CD14-positive monocyte (primary cell): ENCODE data around the gene UGGT1. TPM values are rescaled to one million over a fixed set of nuclear protein-coding genes. Genes with fewer than 3 reads are reported as not detected.

Experiments used
- DNase-seq, 3 donors: peaks; one replicate each; pipeline ENCODE4 v3.0.0-alpha.2; 2011 to 2022
- H2AFZ ChIP-seq: 2 replicates; pipeline ENCODE4 v1.6.0; 2012; ENCODE audit warnings: mild to moderate bottlenecking, low read depth, low read length, inconsistent platforms; ENCODE audit not compliant: insufficient read depth, poor library complexity, severe bottlenecking
- H3K27ac ChIP-seq, 2 donors: 1 replicate in 1 of 2; 2 replicates in 1 of 2; pipeline ENCODE4 v1.5.1; 2012 to 2013; ENCODE audit warnings: low read length in 2 of 2, control low read depth in 1 of 2, inconsistent platforms in 1 of 2, low read depth in 1 of 2, mild to moderate bottlenecking in 1 of 2
- H3K27me3 ChIP-seq, 2 donors: one replicate each; pipeline versions ENCODE4 v1.6.0 to v1.6.1; 2011 to 2013; ENCODE audit warnings: low read length in 2 of 2; ENCODE audit not compliant: control insufficient read depth in 2 of 2, insufficient read depth in 2 of 2
- H3K36me3 ChIP-seq, 2 donors: replicated peaks in 1 of 2; 1 replicate in 1 of 2; 2 replicates in 1 of 2; pipeline versions ENCODE4 v1.5.1 to v1.6.1; 2012 to 2013; ENCODE audit warnings: low read length in 2 of 2, control low read depth in 1 of 2, inconsistent platforms in 1 of 2, mild to moderate bottlenecking in 1 of 2; ENCODE audit not compliant: insufficient read depth in 2 of 2, control insufficient read depth in 1 of 2
- H3K4me1 ChIP-seq, 2 donors: 1 replicate in 1 of 2; 2 replicates in 1 of 2; pipeline versions ENCODE4 v1.5.1 to v1.6.1; 2012 to 2013; ENCODE audit warnings: low read length in 2 of 2, control low read depth in 1 of 2, inconsistent platforms in 1 of 2, mild to moderate bottlenecking in 1 of 2, moderate library complexity in 1 of 2; ENCODE audit not compliant: insufficient read depth in 2 of 2, control insufficient read depth in 1 of 2
- H3K4me2 ChIP-seq: replicated peaks from 2 replicates; pipeline ENCODE3; 2012; ENCODE audit warnings: low read length, moderate library complexity, mild to moderate bottlenecking; ENCODE audit not compliant: poor library complexity, severe bottlenecking; ENCODE audit errors: extremely low read depth
- H3K4me3 ChIP-seq, 3 experiments: fragments of 200-600 bp in 1 of 3; sonication (generic) in 1 of 3; replicated peaks in 1 of 3; 1 replicate in 2 of 3; 2 replicates in 1 of 3; pipeline ENCODE4 v1.5.1; 2011 to 2013; ENCODE audit warnings: low read length in 3 of 3, mild to moderate bottlenecking in 3 of 3, control low read depth in 2 of 3, low read depth in 2 of 3, inconsistent platforms in 1 of 3, moderate library complexity in 1 of 3
- H3K79me2 ChIP-seq: 2 replicates; pipeline ENCODE4 v1.6.0; 2012; ENCODE audit warnings: mild to moderate bottlenecking, control low read depth, inconsistent platforms, low read length, moderate library complexity; ENCODE audit not compliant: insufficient read depth
- H3K9ac ChIP-seq: 2 replicates; pipeline ENCODE4 v1.6.0; 2017; ENCODE audit warnings: low read length, mild to moderate bottlenecking; ENCODE audit not compliant: insufficient read depth, poor library complexity, severe bottlenecking
- H3K9me3 ChIP-seq, 2 donors: replicated peaks in 1 of 2; 1 replicate in 1 of 2; 2 replicates in 1 of 2; pipeline versions ENCODE4 v1.5.1 to v1.6.1; 2012 to 2013; ENCODE audit warnings: low read length in 2 of 2, control low read depth in 1 of 2; ENCODE audit not compliant: control insufficient read depth in 1 of 2, insufficient read depth in 1 of 2
- H4K20me1 ChIP-seq: 2 replicates; pipeline ENCODE4 v1.6.0; 2012; ENCODE audit warnings: mild to moderate bottlenecking, low read length, control low read depth, moderate library complexity; ENCODE audit not compliant: insufficient read depth
- H3K27ac Mint-ChIP-seq, 7 donors: one replicate each; pipeline ENCODE4 v1.8.0; 2020; ENCODE audit warnings: mild to moderate bottlenecking in 7 of 7, mixed read lengths in 7 of 7, moderate library complexity in 6 of 7, inconsistent platforms in 2 of 7
- H3K27me3 Mint-ChIP-seq, 3 donors: one replicate each; pipeline ENCODE4 v1.8.0; 2021 to 2022; ENCODE audit warnings: low read depth in 3 of 3, mild to moderate bottlenecking in 3 of 3, mixed read lengths in 3 of 3, moderate library complexity in 3 of 3, inconsistent platforms in 1 of 3
- H3K36me3 Mint-ChIP-seq, 2 donors: one replicate each; pipeline ENCODE4 v1.8.0; 2020; ENCODE audit warnings: mixed read lengths in 2 of 2, inconsistent platforms in 1 of 2, mild to moderate bottlenecking in 1 of 2
- H3K4me1 Mint-ChIP-seq: one replicate; pipeline ENCODE4 v1.8.0; 2020; ENCODE audit warnings: mild to moderate bottlenecking, mixed read lengths
- H3K4me3 Mint-ChIP-seq, 2 donors: one replicate each; pipeline ENCODE4 v1.8.0; 2020; ENCODE audit warnings: mild to moderate bottlenecking in 2 of 2, mixed read lengths in 2 of 2, moderate library complexity in 1 of 2
- H3K9me3 Mint-ChIP-seq, 7 donors: one replicate each; pipeline ENCODE4 v1.8.0; 2020 to 2022; ENCODE audit warnings: mixed read lengths in 7 of 7, mild to moderate bottlenecking in 6 of 7, moderate library complexity in 6 of 7, inconsistent platforms in 2 of 7
- WGBS: methylation state at CpG from one replicate; pipeline ENCODE4 v1.1.5; 2013; ENCODE audit warnings: missing lambda C conversion rate; ENCODE audit not compliant: insufficient coverage; 5-methylcytosine and 5-hydroxymethylcytosine counted together
- intact Hi-C, 2 donors: fragments of 100-400 bp; cut with micrococcal nuclease; formaldehyde crosslinking; loops; one replicate each; pipeline versions ENCODE4 v1.15.0 to v1.15.1; 2023
- polyA plus RNA-seq, 3 donors: library from polyadenylated mRNA; depleted of rRNA in 1 of 3; unstranded in 2 of 3; stranded (reverse) in 1 of 3; fragments of 300-500 nt in 2 of 3; fragments of >200 nt in 1 of 3; fragmentation: Illumina TruSeq in 2 of 3; gene quantifications; 1 replicate in 2 of 3; 2 replicates in 1 of 3; pipeline ENCODE4 v1.2.3, GENCODE V29; 2012 to 2021
- TF ChIP-seq, protein P1 (sequence below): fragments of 200-600 bp; IDR thresholded peaks from one replicate; pipeline ENCODE4 v1.8.0; 2022; ENCODE audit warnings: antibody characterized with exemption, mild to moderate bottlenecking

Gene UGGT1
- polyA plus RNA-seq, 3 donors = 8.7 to 15.8 (median 13.8) TPM

DNA sequence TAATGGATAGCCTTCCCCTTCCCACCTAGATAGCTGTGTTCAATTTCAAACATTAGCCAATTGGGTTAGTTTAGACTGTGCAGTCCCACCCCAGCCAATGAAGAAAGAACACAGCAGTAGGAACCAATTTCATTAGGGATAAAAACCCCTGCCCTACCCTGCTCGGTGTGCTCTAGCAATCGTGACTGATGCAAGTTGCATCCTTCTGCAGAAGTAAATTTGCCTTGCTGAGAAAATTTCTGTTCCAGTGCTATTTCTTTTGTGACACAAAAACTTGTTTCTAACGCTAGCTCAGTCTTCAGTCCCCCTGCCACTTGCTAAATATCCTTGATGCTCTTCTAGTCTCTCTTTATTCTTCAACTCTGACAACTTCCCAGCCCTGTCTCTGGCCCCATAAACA, 48.0 kb upstream of the UGGT1 start:
- intact Hi-C loops = no loop called here
- H3K27ac Mint-ChIP-seq = no peak overlapping the region
- peaks cover 32 to 74% (median 56%) of the 10 kb centered on the region in 7 donors for H3K9me3 Mint-ChIP-seq

DNA sequence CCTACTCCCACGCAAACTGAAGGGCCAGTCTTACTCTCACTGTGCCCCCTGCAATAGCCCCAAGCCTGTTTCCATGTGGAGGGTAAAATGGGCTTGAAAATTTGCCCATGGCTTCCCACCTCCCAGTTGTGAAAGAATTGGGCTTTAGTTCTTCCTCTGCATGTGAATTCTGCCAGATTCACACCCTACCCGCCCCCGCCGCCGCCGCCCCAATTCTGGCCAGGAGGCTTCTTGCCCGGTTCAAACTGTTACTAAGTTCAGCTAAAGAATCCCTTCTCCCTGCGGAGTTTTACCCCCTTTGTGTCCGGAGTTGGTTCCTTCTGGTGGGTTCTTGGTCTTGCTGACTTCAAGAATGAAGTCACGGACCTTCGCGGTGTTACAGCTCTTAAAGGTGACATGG, 37.7 kb upstream of the UGGT1 start:
- Mint-ChIP-seq H3K36me3 (no peaks in the 10 kb centered on the region), H3K27ac (no peak overlapping the region), H3K27me3 (peaks cover 5 to 16% (median 8%) of the 10 kb centered on the region in 3 donors), H3K4me1 (no peaks in the 10 kb centered on the region), H3K4me3 (no peak overlapping the region), H3K9me3 (peaks cover 10 to 40% (median 24%) of the 10 kb centered on the region in 7 donors)
- Histone ChIP-seq H3K4me2 (no peak overlapping the region), H3K79me2 (no peaks in the 10 kb centered on the region), H4K20me1 (no peaks in the 10 kb centered on the region), H3K36me3 (no peaks in the 10 kb centered on the region), H3K4me3 (no peak overlapping the region), H3K27me3 (no peaks in the 10 kb centered on the region), H3K4me1 (no peaks in the 10 kb centered on the region), H2AFZ (no peak overlapping the region), H3K9me3 (peaks cover 0 to 10% of the 10 kb centered on the region in 2 donors), H3K27ac (no peak overlapping the region), H3K9ac (no peak overlapping the region)
- intact Hi-C loops = no loop called here
- DNase-seq = no peak
- TF ChIP-seq, protein P1, sequence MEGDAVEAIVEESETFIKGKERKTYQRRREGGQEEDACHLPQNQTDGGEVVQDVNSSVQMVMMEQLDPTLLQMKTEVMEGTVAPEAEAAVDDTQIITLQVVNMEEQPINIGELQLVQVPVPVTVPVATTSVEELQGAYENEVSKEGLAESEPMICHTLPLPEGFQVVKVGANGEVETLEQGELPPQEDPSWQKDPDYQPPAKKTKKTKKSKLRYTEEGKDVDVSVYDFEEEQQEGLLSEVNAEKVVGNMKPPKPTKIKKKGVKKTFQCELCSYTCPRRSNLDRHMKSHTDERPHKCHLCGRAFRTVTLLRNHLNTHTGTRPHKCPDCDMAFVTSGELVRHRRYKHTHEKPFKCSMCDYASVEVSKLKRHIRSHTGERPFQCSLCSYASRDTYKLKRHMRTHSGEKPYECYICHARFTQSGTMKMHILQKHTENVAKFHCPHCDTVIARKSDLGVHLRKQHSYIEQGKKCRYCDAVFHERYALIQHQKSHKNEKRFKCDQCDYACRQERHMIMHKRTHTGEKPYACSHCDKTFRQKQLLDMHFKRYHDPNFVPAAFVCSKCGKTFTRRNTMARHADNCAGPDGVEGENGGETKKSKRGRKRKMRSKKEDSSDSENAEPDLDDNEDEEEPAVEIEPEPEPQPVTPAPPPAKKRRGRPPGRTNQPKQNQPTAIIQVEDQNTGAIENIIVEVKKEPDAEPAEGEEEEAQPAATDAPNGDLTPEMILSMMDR = no peak
- 99% methylated on average over 10 of the region's 12 CpGs for WGBS

More for the DNA sequence above, 48.0 kb upstream of the UGGT1 start:
- Histone ChIP-seq H3K27ac (no peak overlapping the region), H3K36me3 (no peaks in the 10 kb centered on the region), H3K9ac (no peak overlapping the region), H3K4me1 (no peaks in the 10 kb centered on the region), H3K9me3 (peaks cover 26 to 31% of the 10 kb centered on the region in 2 donors), H3K4me2 (no peak overlapping the region), H4K20me1 (no peaks in the 10 kb centered on the region), H3K4me3 (no peak overlapping the region), H2AFZ (no peak overlapping the region), H3K27me3 (no peaks in the 10 kb centered on the region), H3K79me2 (no peaks in the 10 kb centered on the region)
- Mint-ChIP-seq H3K36me3 (no peaks in the 10 kb centered on the region), H3K4me3 (peak overlapping the region in 1 of 2 donors; percentile 2), H3K27me3 (peaks cover 0 to 10% (median 8%) of the 10 kb centered on the region in 3 donors), H3K4me1 (no peaks in the 10 kb centered on the region)
- 87% methylated on average over 2 of the region's 3 CpGs for WGBS
- DNase-seq = no peak
- TF ChIP-seq, protein P1 = no peak
